22Rv1 (cell line): Measurements from ENCODE around the gene CARD16.

Source experiments
- CTCF ChIP-seq: fragments of 450-650 bp; IDR thresholded peaks from 2 replicates; pipeline ENCODE4 v1.5.1; 2017; ENCODE audit warnings: mild to moderate bottlenecking
- ZFX ChIP-seq: fragments of 450-650 bp; IDR thresholded peaks from 2 replicates; pipeline ENCODE4 v1.6.1; 2017; ENCODE audit warnings: antibody characterized with exemption, borderline replicate concordance

GRCh38 chr11:105000797-105001196 is 44.3 kb downstream of the CARD16 start:
- TF ChIP-seq CTCF (peak; percentile 72), ZFX (no peak)
